ENCODE measurements around the gene COL1A1. TPM values are rescaled to one million over a fixed set of nuclear protein-coding genes. Genes with fewer than 3 reads are reported as not detected.

COL1A1 gene
- total RNA-seq, 4 donors from 2014 or later: 20.7 to 123 (median 41.5) TPM

DNA sequence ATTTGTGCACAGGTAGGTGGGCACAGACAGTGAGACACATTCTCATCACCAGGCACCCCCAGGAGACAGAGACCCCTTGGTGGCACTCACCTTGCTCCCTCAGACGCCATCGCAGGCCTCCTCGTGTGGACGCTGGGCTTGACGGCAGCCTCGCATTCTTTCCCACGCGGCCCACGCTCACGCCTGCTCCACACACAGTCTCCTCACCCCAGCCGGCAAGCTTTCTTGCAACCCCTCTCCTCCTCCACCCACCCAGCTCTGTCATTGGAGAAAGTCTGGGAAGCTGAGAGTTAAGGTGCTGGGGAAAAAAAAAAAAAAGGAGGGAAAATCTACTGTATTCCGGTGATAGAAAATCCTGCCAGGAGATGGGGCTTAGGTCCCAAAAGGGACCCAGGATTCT lies 20.8 kb downstream of the COL1A1 start:
- WGBS: 85% methylated on average over 12 of the region's 12 CpGs
- H3K36me3 ChIP-seq: peaks cover 2 to 8% (median 5%) of the 10 kb centered on the region in 4 donors
- H3K9me3 ChIP-seq: no peaks in the 10 kb centered on the region
- peaks cover 30 to 63% (median 56%) of the 10 kb centered on the region in 4 donors for H3K4me1 ChIP-seq
- H3K27me3 ChIP-seq: no peaks in the 10 kb centered on the region
- no peak for DNase-seq (ENCODE audit: extremely low spot score)
- intact Hi-C loops (cut with DNase I): no loop called here
- peak overlapping the region in 1 of 4 donors; percentile 5 for H3K4me3 ChIP-seq
- H3K27ac ChIP-seq (replicated peaks in 1 of 4): peak overlapping the region in 2 of 4 donors; percentile 11 to 26
- no peak for TF ChIP-seq POLR2A (IDR thresholded peaks at IDR 0.05; ENCODE audit: low read depth)
- TF ChIP-seq EP300 (IDR thresholded peaks at IDR 0.05): no peak
- TF ChIP-seq POLR2AphosphoS5 (IDR thresholded peaks at IDR 0.05): no peak
- TF ChIP-seq, protein P1, sequence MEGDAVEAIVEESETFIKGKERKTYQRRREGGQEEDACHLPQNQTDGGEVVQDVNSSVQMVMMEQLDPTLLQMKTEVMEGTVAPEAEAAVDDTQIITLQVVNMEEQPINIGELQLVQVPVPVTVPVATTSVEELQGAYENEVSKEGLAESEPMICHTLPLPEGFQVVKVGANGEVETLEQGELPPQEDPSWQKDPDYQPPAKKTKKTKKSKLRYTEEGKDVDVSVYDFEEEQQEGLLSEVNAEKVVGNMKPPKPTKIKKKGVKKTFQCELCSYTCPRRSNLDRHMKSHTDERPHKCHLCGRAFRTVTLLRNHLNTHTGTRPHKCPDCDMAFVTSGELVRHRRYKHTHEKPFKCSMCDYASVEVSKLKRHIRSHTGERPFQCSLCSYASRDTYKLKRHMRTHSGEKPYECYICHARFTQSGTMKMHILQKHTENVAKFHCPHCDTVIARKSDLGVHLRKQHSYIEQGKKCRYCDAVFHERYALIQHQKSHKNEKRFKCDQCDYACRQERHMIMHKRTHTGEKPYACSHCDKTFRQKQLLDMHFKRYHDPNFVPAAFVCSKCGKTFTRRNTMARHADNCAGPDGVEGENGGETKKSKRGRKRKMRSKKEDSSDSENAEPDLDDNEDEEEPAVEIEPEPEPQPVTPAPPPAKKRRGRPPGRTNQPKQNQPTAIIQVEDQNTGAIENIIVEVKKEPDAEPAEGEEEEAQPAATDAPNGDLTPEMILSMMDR (IDR thresholded peaks at IDR 0.05): no peak

DNA sequence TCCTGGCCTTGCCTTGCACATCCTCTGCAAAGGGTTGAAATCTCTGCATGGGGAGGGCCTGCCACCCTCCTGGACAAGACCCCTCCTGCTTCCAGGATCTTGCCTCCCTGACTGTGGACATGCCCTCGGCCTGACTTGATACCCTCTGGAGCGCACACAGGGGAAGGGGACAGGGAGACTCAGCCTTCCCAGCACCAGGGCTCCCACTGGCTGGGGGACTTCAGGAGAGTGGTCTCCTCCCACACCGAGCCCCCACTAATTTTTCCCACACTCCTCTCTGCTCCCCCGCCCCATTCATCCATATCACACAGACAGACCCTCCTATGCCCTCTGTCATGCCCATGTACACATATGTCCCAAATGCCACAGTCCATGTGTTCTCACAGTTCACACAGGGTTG lies 21.3 kb downstream of the COL1A1 start:
- DNase-seq (ENCODE audit: extremely low spot score): no peak
- H3K9me3 ChIP-seq: no peaks in the 10 kb centered on the region
- peaks cover 0 to 3% (median 0%) of the 10 kb centered on the region in 4 donors for H3K36me3 ChIP-seq
- peaks cover 31 to 63% (median 57%) of the 10 kb centered on the region in 4 donors for H3K4me1 ChIP-seq
- 98% methylated on average over 4 of the region's 4 CpGs for WGBS
- no peak for TF ChIP-seq POLR2A (IDR thresholded peaks at IDR 0.05; ENCODE audit: low read depth)
- TF ChIP-seq EP300 (IDR thresholded peaks at IDR 0.05): no peak
- TF ChIP-seq, protein P1 (IDR thresholded peaks at IDR 0.05): no peak
- no peak for TF ChIP-seq POLR2AphosphoS5 (IDR thresholded peaks at IDR 0.05)
- intact Hi-C loops (cut with DNase I): no loop called here
- H3K27ac ChIP-seq (replicated peaks in 1 of 4): peak overlapping the region in 1 of 4 donors; percentile 96
- no peaks in the 10 kb centered on the region for H3K27me3 ChIP-seq
- no peak overlapping the region for H3K4me3 ChIP-seq

DNA sequence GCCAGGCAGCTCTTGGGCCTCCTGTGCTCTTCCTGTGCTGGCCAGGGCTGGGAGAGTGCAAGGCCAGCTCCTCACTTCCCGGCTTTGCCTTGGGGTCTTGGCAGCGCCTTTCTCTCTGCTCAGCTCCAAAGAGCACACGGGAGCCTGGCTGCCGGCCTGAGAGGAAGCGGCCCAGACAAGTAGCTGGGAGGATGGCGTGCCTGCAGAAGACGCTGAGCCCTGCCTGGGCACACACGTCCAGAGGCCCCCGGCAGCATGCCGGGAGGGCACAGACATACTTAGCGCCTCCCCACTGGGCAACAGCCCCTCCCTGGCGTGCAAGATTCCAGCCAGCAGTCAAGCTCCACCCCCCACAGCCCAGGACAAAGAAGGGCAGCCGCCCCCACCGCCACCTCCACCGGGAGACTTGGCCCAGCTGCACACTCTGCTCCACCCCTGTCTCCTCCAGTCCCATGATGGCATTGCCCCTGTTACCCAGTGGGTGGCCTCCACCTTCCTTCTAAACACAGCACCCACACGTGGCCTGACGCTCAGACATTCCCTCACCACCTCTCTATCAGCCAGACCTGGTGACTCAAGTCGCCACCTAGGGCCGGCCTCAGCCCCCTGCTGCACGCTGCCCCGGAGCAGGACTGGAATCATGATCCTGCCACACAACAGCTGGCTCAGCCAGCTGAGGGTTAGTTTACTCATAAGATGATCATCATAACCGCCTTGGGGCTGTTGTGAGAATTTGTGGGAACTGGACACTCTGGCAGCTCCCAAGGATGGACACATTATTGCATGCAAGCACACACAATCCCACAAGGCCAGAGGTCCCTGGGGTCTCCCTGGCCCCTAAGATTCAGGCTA lies 23.2 kb downstream of the COL1A1 start:
- WGBS: 2% methylated on average over 7 of the region's 22 CpGs
- peak; percentile 95 for DNase-seq (ENCODE audit: extremely low spot score)
- peak overlapping the region; percentile 23 to 43 (median 28) for H3K4me3 ChIP-seq
- H3K36me3 ChIP-seq: no peaks in the 10 kb centered on the region
- H3K27me3 ChIP-seq: no peaks in the 10 kb centered on the region
- H3K27ac ChIP-seq (replicated peaks in 1 of 4): peak overlapping the region; percentile 84 to 96 (median 86)
- intact Hi-C loops (cut with DNase I): no loop called here
- TF ChIP-seq, protein P1 (IDR thresholded peaks at IDR 0.05): peak; percentile 58 to 70 (median 64)
- TF ChIP-seq POLR2AphosphoS5 (IDR thresholded peaks at IDR 0.05): peak; percentile 69 to 74
- no peak for TF ChIP-seq POLR2A (IDR thresholded peaks at IDR 0.05; ENCODE audit: low read depth)
- peak; percentile 25 for TF ChIP-seq EP300 (IDR thresholded peaks at IDR 0.05)
- peaks cover 43 to 67% (median 58%) of the 10 kb centered on the region in 4 donors for H3K4me1 ChIP-seq
- no peaks in the 10 kb centered on the region for H3K9me3 ChIP-seq

DNA sequence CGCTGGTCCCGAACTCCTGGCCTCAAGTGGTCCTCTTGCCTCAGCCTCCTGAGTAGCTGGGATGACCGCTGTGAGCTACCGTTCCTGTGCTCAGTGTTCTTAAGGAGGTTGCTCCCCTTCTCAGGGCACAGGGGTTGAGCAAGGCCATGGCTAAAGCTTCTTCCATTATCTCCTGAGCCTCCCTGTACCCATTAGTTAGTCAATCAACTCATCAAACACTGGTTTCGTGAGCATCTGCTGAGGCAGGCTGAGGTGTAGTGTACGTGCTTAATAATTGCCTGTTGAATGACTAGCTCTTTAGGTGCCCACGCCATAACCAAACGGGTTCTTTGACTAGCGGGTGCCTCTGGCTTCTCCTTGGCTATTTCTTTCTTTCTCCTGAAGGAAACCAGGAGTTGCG lies 24.0 kb downstream of the COL1A1 start:
- no peak overlapping the region for H3K4me3 ChIP-seq
- intact Hi-C loops (cut with DNase I): no loop called here

More for the DNA sequence above, 24.0 kb downstream of the COL1A1 start:
- no peaks in the 10 kb centered on the region for H3K27me3 ChIP-seq
- WGBS: 87% methylated on average over 10 of the region's 10 CpGs
- no peak for DNase-seq (ENCODE audit: extremely low spot score)
- H3K27ac ChIP-seq (replicated peaks in 1 of 4): peak overlapping the region; percentile 84 to 96 (median 86)
- peaks cover 0 to under 1% (median 0%) of the 10 kb centered on the region in 4 donors for H3K36me3 ChIP-seq
- no peaks in the 10 kb centered on the region for H3K9me3 ChIP-seq
- H3K4me1 ChIP-seq: peaks cover 44 to 72% (median 66%) of the 10 kb centered on the region in 4 donors
- no peak for TF ChIP-seq POLR2A (IDR thresholded peaks at IDR 0.05; ENCODE audit: low read depth)
- no peak for TF ChIP-seq EP300 (IDR thresholded peaks at IDR 0.05)
- TF ChIP-seq POLR2AphosphoS5 (IDR thresholded peaks at IDR 0.05): no peak
- TF ChIP-seq, protein P1 (IDR thresholded peaks at IDR 0.05): no peak

All from esophagus muscularis mucosa (tissue), 4 donors.